22Rv1 (cell line): ENCODE measurements around the gene MAVS.
"Not testable (repeated sequence)": the region's sequence is repeated elsewhere in the genome, so short reads cannot be mapped to it uniquely, and the experiment has no call there.

Experiments used
- H3K27ac ChIP-seq: fragments of 450-650 bp; 2 replicates; pipeline ENCODE4 v1.5.1; 2017
- CTCF ChIP-seq: fragments of 450-650 bp; IDR thresholded peaks from 2 replicates; pipeline ENCODE4 v1.5.1; 2017; ENCODE audit warnings: mild to moderate bottlenecking
- ZFX ChIP-seq: fragments of 450-650 bp; IDR thresholded peaks from 2 replicates; pipeline ENCODE4 v1.6.1; 2017; ENCODE audit warnings: antibody characterized with exemption, borderline replicate concordance

MAVS gene

DNA sequence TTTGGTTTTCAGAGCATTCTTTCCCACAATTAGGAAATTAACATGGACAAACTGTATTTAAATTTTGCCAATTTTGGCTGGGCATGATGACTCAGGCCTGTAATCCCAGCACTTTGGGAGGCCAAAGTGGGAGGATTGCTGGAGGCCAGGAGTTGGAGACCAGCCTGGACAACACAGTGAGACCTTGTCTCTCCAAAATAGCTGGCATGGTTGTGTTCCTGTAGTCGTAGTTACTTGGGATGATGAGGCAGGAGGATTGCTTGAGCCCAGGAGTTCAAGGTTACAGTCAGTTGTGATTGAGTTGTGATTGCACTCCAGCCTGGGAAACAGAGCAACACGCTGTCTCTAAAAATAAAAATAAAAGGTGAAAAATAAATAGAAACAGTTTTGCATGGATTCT is 57.6 kb downstream of the MAVS start:
- TF ChIP-seq ZFX (no peak), CTCF (no peak)
- no peak overlapping the region for H3K27ac ChIP-seq

GRCh38 chr20:3904857-3905256 is 58.2 kb downstream of the MAVS start:
- H3K27ac ChIP-seq: no peak overlapping the region
- TF ChIP-seq ZFX: no peak
- no peak for TF ChIP-seq CTCF

DNA sequence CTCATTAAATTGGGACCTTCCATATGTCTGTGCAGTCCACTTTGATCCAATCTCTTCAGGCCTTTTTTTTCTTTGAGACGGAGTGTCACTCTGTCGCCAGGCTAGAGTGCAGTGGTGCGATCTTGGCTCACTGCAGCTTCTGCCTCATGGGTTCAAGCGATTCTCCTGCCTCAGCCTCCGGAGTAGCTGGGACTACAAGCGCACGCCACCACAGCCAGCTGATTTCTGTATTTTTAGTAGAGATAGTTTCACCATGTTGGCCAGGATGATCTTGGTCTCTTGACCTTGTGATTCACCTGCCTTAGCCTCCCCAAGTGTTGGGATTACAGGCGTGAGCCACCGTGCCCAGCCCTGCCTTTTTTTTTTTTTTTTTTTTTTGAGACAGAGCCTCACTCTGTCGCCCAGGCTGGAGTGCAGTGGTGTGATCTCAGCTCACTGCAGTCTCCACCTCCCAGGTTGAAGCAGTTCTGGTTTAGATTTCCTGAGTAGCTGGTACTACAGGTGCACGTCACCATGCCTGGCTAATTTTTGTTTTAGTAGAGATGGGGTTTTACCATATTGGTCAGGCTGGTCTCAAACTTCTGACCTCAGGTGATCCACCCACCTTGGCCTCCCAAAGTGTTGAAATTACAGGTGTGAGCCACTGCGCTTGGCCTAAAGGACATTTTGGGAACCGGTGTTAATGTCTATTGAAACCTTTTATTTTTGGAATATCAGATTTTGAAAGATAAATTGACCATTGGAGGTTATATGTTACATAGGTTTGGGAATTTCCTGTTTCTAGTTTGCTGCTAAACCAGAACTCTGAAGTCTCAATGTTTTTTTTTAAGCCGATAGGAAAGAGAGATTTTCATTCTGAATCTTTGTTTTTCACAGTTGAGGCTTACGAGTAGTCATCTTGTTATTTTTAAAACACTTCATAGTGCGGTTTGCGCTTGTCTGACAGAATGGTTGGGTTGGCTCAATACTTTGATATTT is 60.4 kb downstream of the MAVS start:
- not testable (repeated sequence) for H3K27ac ChIP-seq

DNA sequence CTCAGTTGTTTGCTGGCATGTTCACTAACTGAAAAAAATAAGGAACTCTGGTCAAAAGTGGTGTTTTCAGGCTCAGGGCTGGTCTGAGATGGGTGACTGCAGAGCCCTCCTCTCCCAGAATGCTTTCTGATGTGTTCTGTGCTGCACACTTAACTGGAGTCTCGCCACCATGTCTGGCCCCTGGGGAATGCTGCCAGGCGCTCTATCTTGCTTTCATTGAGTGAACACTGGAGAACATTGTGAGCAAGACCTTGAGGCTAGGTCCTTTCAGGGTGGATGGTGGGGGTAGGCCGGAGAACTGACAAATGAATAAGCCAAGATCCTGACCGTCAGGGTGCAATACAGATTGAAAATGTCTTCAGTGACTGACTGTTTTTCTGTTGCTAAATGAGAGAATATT is 62.0 kb downstream of the MAVS start:
- TF ChIP-seq ZFX (no peak), CTCF (no peak)
- no peak overlapping the region for H3K27ac ChIP-seq

- no peak overlapping the region for H3K27ac ChIP-seq
- no peak for TF ChIP-seq CTCF
- no peak for TF ChIP-seq ZFX
Measured at GRCh38 chr20:3909952-3910366, 63.3 kb downstream of the MAVS start.

DNA sequence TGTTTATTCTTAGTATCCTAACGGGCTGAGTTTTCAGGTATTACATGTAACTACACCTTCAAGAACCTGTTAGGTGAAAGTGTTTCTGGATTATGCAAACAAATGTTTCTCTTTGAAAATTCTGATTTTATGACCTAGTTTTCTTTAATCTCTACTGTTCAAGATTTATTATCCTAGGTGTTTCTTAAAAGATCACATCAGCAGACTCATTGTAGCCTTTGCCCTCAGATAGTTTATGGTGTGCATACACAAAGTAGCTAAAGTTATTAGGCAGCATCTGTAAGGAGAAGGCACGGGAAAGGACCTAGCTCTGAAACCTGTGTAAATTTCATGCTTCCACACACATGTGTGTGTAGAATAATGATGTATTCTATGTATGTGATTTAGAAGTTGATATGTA is 64.2 kb downstream of the MAVS start:
- no peak overlapping the region for H3K27ac ChIP-seq
- TF ChIP-seq CTCF (no peak), ZFX (no peak)

DNA sequence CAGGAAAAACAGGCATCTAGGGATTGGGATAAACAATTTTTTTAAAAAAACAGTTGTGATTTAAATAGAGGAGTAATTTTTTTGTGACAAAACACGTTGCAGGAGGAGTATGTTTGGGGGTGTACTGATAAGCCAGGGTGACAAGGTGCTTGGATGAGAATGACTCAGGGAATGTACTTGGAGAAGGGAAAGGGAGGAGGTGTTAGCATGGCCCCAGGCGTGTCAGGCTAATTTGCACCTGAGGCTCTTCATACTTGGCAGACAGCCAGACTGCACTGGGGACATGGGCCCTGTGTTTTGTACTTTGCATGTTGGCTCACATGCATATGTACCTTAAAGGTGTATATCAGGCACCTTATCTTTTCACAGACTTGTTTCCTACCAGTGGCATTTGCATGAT is 65.3 kb downstream of the MAVS start:
- TF ChIP-seq ZFX (no peak), CTCF (no peak)
- no peak overlapping the region for H3K27ac ChIP-seq

DNA sequence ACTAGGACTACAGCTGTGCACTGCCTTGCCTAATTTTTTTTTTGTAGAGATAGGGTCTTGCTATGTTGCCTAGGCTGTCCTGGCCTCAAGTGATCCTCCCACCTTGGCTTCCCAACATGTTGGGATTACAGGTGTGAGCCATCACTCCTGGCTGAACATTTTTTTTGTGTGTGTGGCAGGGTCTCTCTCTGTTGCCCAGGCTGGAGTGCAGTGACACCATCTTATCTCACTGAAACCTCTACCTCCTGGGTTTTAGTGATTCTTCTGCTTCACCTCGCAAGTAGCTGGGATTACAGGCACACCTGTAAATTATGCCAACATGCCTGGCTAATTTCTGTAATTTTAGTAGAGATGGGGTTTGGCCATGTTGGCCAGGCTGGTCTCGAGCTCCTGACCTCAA is 67.8 kb downstream of the MAVS start:
- TF ChIP-seq CTCF (no peak), ZFX (no peak)

More for the DNA sequence above, 67.8 kb downstream of the MAVS start:
- H3K27ac ChIP-seq: no peak overlapping the region
